CD4-positive, alpha-beta T cell treated with Interleukin-12 subunit alpha and Interleukin-12 subunit beta, for 1 hour (primary cell): Measurements from ENCODE around the gene MNX1.

Source experiments
- DNase-seq: peaks from one replicate; pipeline ENCODE4 v3.0.0-alpha.2; 2020

The MNX1 gene

GRCh38 chr7:157001920-157002818 lies 8.3 kb downstream of the MNX1 start:
- no peak for DNase-seq

GRCh38 chr7:157000741-157001653 lies 9.5 kb downstream of the MNX1 start:
- no peak for DNase-seq

GRCh38 chr7:156999958-157000726 lies 10.3 kb downstream of the MNX1 start:
- no peak for DNase-seq

GRCh38 chr7:156998988-156999957 lies 11.2 kb downstream of the MNX1 start:
- DNase-seq: no peak

- DNase-seq: no peak
Observed at GRCh38 chr7:156994417-156994816, 16.0 kb downstream of the MNX1 start.

- no peak for DNase-seq
Observed at GRCh38 chr7:156993925-156994235, 16.6 kb downstream of the MNX1 start.

GRCh38 chr7:156993021-156993924 lies 17.2 kb downstream of the MNX1 start:
- no peak for DNase-seq

- no peak for DNase-seq
Observed at GRCh38 chr7:156989766-156990535, 20.5 kb downstream of the MNX1 start.

GRCh38 chr7:156988343-156989185 lies 21.9 kb downstream of the MNX1 start:
- DNase-seq: no peak

- no peak for DNase-seq
Observed at GRCh38 chr7:156986378-156986777, 24.1 kb downstream of the MNX1 start.

GRCh38 chr7:156985101-156985992 lies 25.1 kb downstream of the MNX1 start:
- no peak for DNase-seq

GRCh38 chr7:156984174-156984891 lies 26.1 kb downstream of the MNX1 start:
- no peak for DNase-seq

- DNase-seq: no peak
Observed at GRCh38 chr7:156979711-156980110, 30.8 kb downstream of the MNX1 start.

- DNase-seq: no peak
Observed at GRCh38 chr7:156979007-156979606, 31.4 kb downstream of the MNX1 start.

- no peak for DNase-seq
Observed at GRCh38 chr7:156975620-156976019, 34.8 kb downstream of the MNX1 start.

GRCh38 chr7:156969972-156970420 lies 40.5 kb downstream of the MNX1 start:
- DNase-seq: peak; percentile 12

- DNase-seq: no peak
Observed at GRCh38 chr7:156968183-156968582, 42.3 kb downstream of the MNX1 start.
